DOHH2 (cell line): ENCODE measurements around the gene ZNF746.

Experiments
- CTCF ChIP-seq: fragments of 200-600 bp; sonication (generic); IDR thresholded peaks from one replicate; pipeline ENCODE4 v1.5.1; 2014; ENCODE audit warnings: antibody characterized with exemption, mild to moderate bottlenecking, low read depth, low read length; ENCODE audit not compliant: poor library complexity, severe bottlenecking
- EZH2phosphoT487 ChIP-seq: fragments of 200-600 bp; sonication (generic); IDR thresholded peaks from 2 replicates; pipeline ENCODE4 v1.6.1; 2017; ENCODE audit warnings: borderline replicate concordance, mild to moderate bottlenecking, antibody characterized with exemption, low read length, moderate library complexity, mixed read lengths

DNA sequence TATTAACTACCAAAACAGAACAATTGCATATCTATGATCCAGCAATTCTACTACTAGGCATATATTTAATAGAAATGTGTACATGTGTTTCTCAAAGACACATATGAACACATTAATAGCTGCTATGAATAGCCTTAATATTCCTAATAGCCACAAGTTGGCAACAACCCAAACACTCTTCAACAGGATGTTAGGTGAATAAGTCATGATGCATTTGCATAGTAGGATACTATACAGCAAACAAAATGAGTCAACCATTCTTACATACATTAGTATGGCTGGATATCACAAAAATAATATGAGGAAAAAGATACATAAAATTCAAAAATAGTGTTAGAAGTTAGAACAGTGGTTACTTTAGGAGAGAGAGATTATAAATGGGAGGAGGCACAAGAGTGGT lies 26.8 kb upstream of the ZNF746 start:
- TF ChIP-seq CTCF (no peak), EZH2phosphoT487 (no peak)
